IMR-90 (cell line): ENCODE results near the gene DMXL1. TPM values are rescaled to one million over a fixed set of nuclear protein-coding genes. Genes with fewer than 3 reads are reported as not detected.

Experiments used
- ATAC-seq: fragments of 200-7000 bp; cut with Tn5 transposase; 2 replicates; pipeline ENCODE4 v1.9.1; 2020; ENCODE audit warnings: low read depth, mild to moderate bottlenecking, moderate library complexity
- BruUV-seq: library from RNA; stranded (reverse); fragments of 400-500 nt; replicated peaks from 2 replicates; lab custom pipeline; 2021; lab: Mats Ljungman, UMichigan
- CTCF ChIA-PET: fragments of 300-600 bp; formaldehyde crosslinking; extraction: SDS; loops from one replicate; lab custom pipeline; 2021; ENCODE audit warnings: antibody characterized with exemption; lab: Yijun Ruan, JAX
- POLR2A ChIA-PET: fragments of 300-600 bp; sonication (Branson Sonifier 250); formaldehyde crosslinking; loops from one replicate; lab custom pipeline; 2022; ENCODE audit warnings: antibody characterized with exemption; ENCODE audit not compliant: unreplicated experiment; lab: Charles Lee
- DNase-seq: peaks from one replicate; pipeline ENCODE4 v3.0.0; 2013
- H2AFZ ChIP-seq: replicated peaks from 2 replicates; pipeline ENCODE3; 2013; ENCODE audit warnings: low read length, mild to moderate bottlenecking; ENCODE audit not compliant: poor library complexity
- H2AK5ac ChIP-seq: 2 replicates; pipeline ENCODE4 v1.6.1; 2013; ENCODE audit warnings: low read depth, low read length, inconsistent platforms
- H2AK9ac ChIP-seq: replicated peaks from 2 replicates; pipeline ENCODE3; 2013; ENCODE audit warnings: mild to moderate bottlenecking, low read depth, low read length, moderate library complexity; ENCODE audit not compliant: poor library complexity
- H2BK120ac ChIP-seq: 2 replicates; pipeline ENCODE4 v1.6.1; 2013; ENCODE audit warnings: low read depth, low read length, inconsistent platforms
- H2BK15ac ChIP-seq: 3 replicates; pipeline ENCODE4 v1.6.1; 2013; ENCODE audit warnings: low read depth, low read length, inconsistent platforms
- H2BK20ac ChIP-seq: 2 replicates; pipeline ENCODE4 v1.6.1; 2013; ENCODE audit warnings: low read depth, mild to moderate bottlenecking, inconsistent platforms, low read length, moderate library complexity
- H2BK5ac ChIP-seq: 2 replicates; pipeline ENCODE4 v1.6.1; 2013; ENCODE audit warnings: mild to moderate bottlenecking, low read depth, low read length, inconsistent platforms; ENCODE audit not compliant: poor library complexity, severe bottlenecking
- H3K14ac ChIP-seq: replicated peaks from 2 replicates; pipeline ENCODE4 v1.6.1; 2013; ENCODE audit warnings: low read depth, low read length, inconsistent platforms
- H3K18ac ChIP-seq: 2 replicates; pipeline ENCODE4 v1.6.1; 2013; ENCODE audit warnings: low read depth, low read length, control low read depth
- H3K23ac ChIP-seq: 2 replicates; pipeline ENCODE4 v1.6.1; 2013; ENCODE audit warnings: low read depth, low read length, inconsistent platforms
- H3K27ac ChIP-seq: 2 replicates; pipeline ENCODE4 v1.5.1; 2013; ENCODE audit warnings: mild to moderate bottlenecking, control low read depth, low read length; ENCODE audit not compliant: insufficient read depth
- H3K27me3 ChIP-seq: 2 replicates; pipeline ENCODE4 v1.6.1; 2013; ENCODE audit warnings: low read length; ENCODE audit not compliant: control insufficient read depth, insufficient read depth
- H3K36me3 ChIP-seq: 2 replicates; pipeline ENCODE4 v1.6.1; 2013; ENCODE audit warnings: low read length, mixed read lengths; ENCODE audit not compliant: control insufficient read depth, insufficient read depth
- H3K4ac ChIP-seq: 2 replicates; pipeline ENCODE4 v1.6.1; 2013; ENCODE audit warnings: low read depth, low read length, inconsistent platforms
- H3K4me1 ChIP-seq: 2 replicates; pipeline ENCODE4 v1.6.1; 2013; ENCODE audit warnings: low read length, mixed read lengths; ENCODE audit not compliant: control insufficient read depth, insufficient read depth
- H3K4me2 ChIP-seq: 2 replicates; pipeline ENCODE4 v1.6.1; 2013; ENCODE audit warnings: low read depth, mild to moderate bottlenecking, control low read depth, low read length, moderate library complexity
- H3K4me3 ChIP-seq: 2 replicates; pipeline ENCODE4 v1.5.1; 2013; ENCODE audit warnings: low read depth, mild to moderate bottlenecking, control low read depth, low read length, moderate library complexity; ENCODE audit not compliant: insufficient read depth
- H3K56ac ChIP-seq: 2 replicates; pipeline ENCODE4 v1.6.1; 2013; ENCODE audit warnings: low read length, inconsistent platforms; ENCODE audit not compliant: insufficient read depth; ENCODE audit errors: extremely low read depth
- H3K79me1 ChIP-seq, 2 experiments: 2 replicates each; pipeline ENCODE4 v1.6.1; 2013; ENCODE audit warnings: low read length in 2 of 2, inconsistent platforms in 1 of 2, low read depth in 1 of 2
- H3K9ac ChIP-seq: 2 replicates; pipeline ENCODE4 v1.6.1; 2013; ENCODE audit warnings: low read depth, low read length, control low read depth
- H3K9me1 ChIP-seq: 2 replicates; pipeline ENCODE4 v1.6.1; 2013; ENCODE audit warnings: low read length, inconsistent platforms; ENCODE audit not compliant: insufficient read depth
- H3K9me3 ChIP-seq: 2 replicates; pipeline ENCODE4 v1.6.1; 2013; ENCODE audit warnings: low read length; ENCODE audit not compliant: control insufficient read depth, insufficient read depth
- H4K20me1 ChIP-seq: 2 replicates; pipeline ENCODE4 v1.6.1; 2013; ENCODE audit warnings: low read length, inconsistent platforms; ENCODE audit not compliant: insufficient read depth
- H4K5ac ChIP-seq: 2 replicates; pipeline ENCODE4 v1.6.1; 2013; ENCODE audit warnings: mild to moderate bottlenecking, low read depth, low read length, control low read depth
- H4K8ac ChIP-seq, 2 experiments: 2 replicates each; pipeline ENCODE4 v1.6.1; 2013; ENCODE audit warnings: low read depth in 2 of 2, low read length in 2 of 2, control low read depth in 1 of 2, inconsistent platforms in 1 of 2
- H4K91ac ChIP-seq: 2 replicates; pipeline ENCODE4 v1.6.1; 2013; ENCODE audit warnings: low read depth, low read length, inconsistent platforms; ENCODE audit not compliant: insufficient read depth
- BHLHE40 ChIP-seq: fragments of 150-350 bp; IDR thresholded peaks from 2 replicates; pipeline ENCODE4 v1.6.1; 2016; ENCODE audit warnings: mild to moderate bottlenecking, low read depth, low read length
- CEBPB ChIP-seq: IDR thresholded peaks from 2 replicates; pipeline ENCODE4 v1.6.1; 2012; ENCODE audit warnings: low read depth, low read length, improper control_type of control experiment
- CHD1 ChIP-seq: IDR thresholded peaks from 2 replicates; pipeline ENCODE4 v1.6.1; 2012; ENCODE audit warnings: low read depth, low read length, improper control_type of control experiment
- ELK1 ChIP-seq: fragments of 150-350 bp; IDR thresholded peaks from 2 replicates; pipeline ENCODE4 v1.6.1; 2016; ENCODE audit warnings: low read depth, mild to moderate bottlenecking, low read length, moderate library complexity, borderline replicate concordance
- FOS ChIP-seq: fragments of 150-350 bp; IDR thresholded peaks from 2 replicates; pipeline ENCODE4 v1.6.1; 2016; ENCODE audit warnings: low read depth, low read length
- MAFK ChIP-seq: IDR thresholded peaks from 2 replicates; pipeline ENCODE4 v1.6.1; 2012; ENCODE audit warnings: low read depth, low read length, improper control_type of control experiment
- MAZ ChIP-seq: IDR thresholded peaks from 2 replicates; pipeline ENCODE4 v1.6.1; 2012; ENCODE audit warnings: low read depth, mild to moderate bottlenecking, low read length, improper control_type of control experiment, moderate library complexity, borderline replicate concordance
- MXI1 ChIP-seq: IDR thresholded peaks from 2 replicates; pipeline ENCODE4 v1.6.1; 2012; ENCODE audit warnings: low read depth, mild to moderate bottlenecking, low read length, moderate library complexity, borderline replicate concordance
- NFE2L2 ChIP-seq: fragments of 150-350 bp; IDR thresholded peaks from 2 replicates; pipeline ENCODE4 v1.6.1; 2016; ENCODE audit warnings: low read depth, mild to moderate bottlenecking, low read length
- POLR2A ChIP-seq: IDR thresholded peaks from 2 replicates; pipeline ENCODE4 v1.6.1; 2012; ENCODE audit warnings: mild to moderate bottlenecking, low read depth, low read length
- RAD21 ChIP-seq: IDR thresholded peaks from 2 replicates; pipeline ENCODE4 v1.6.1; 2012; ENCODE audit warnings: low read length, improper control_type of control experiment
- RCOR1 ChIP-seq: IDR thresholded peaks from 2 replicates; pipeline ENCODE4 v1.6.1; 2012; ENCODE audit warnings: mild to moderate bottlenecking, low read length, improper control_type of control experiment; ENCODE audit not compliant: insufficient replicate concordance
- RFX5 ChIP-seq: IDR thresholded peaks from 2 replicates; pipeline ENCODE4 v1.8.0; 2012; ENCODE audit warnings: low read depth, mild to moderate bottlenecking, low read length, moderate library complexity
- SMC3 ChIP-seq: fragments of 150-350 bp; IDR thresholded peaks from 2 replicates; pipeline ENCODE4 v1.6.1; 2016; ENCODE audit warnings: low read depth, mild to moderate bottlenecking, antibody characterized with exemption, low read length, moderate library complexity
- USF2 ChIP-seq: fragments of 150-350 bp; IDR thresholded peaks from 2 replicates; pipeline ENCODE4 v1.6.1; 2017; ENCODE audit warnings: mild to moderate bottlenecking, antibody characterized with exemption, low read length, low read depth
- WGBS, 2 experiments: methylation state at CpG; one replicate each; pipeline versions ENCODE4 v1.1.5 to v1.1.7; 2013; ENCODE audit warnings: missing lambda C conversion rate in 2 of 2; ENCODE audit not compliant: insufficient read length in 1 of 2; ENCODE audit errors: extremely low coverage in 2 of 2; 5-methylcytosine and 5-hydroxymethylcytosine counted together
- dilution Hi-C: fragments of 300-500 bp; cut with HindIII; formaldehyde crosslinking; loops from one replicate; pipeline ENCODE4 v1.14.3; 2018; ENCODE audit warnings: low sequenced_read_pairs; ENCODE audit not compliant: unreplicated experiment
- in situ Hi-C: fragments of 300-500 bp; cut with MboI; formaldehyde crosslinking; loops from 3 replicates; pipeline ENCODE4 v1.14.3; 2019; ENCODE audit warnings: low sequenced_read_pairs, inconsistent platforms, mixed read lengths
- intact Hi-C: fragments of 100-400 bp; cut with micrococcal nuclease; formaldehyde crosslinking; loops from 2 replicates; pipeline ENCODE4 v1.10.0; 2022
- polyA plus RNA-seq, 3 experiments: library from polyadenylated mRNA; depleted of rRNA; stranded (reverse); fragments of >200 nt; gene quantifications; 2 replicates each; pipeline ENCODE4 v1.2.3, GENCODE V29; 2012; ENCODE audit warnings: low replicate concordance in 1 of 3
- total RNA-seq: library from RNA; depleted of rRNA; stranded (reverse); fragments of >200 nt; gene quantifications from 2 replicates; pipeline ENCODE4 v1.2.3, GENCODE V29; 2012
- TF ChIP-seq, protein P1 (sequence below): conservative IDR thresholded peaks from 2 replicates; pipeline ENCODE4 v1.5.1; 2012; ENCODE audit warnings: mild to moderate bottlenecking, low read depth, low read length, improper control_type of control experiment

Gene DMXL1
- total and polyA plus RNA-seq, 2 of the 4 experiments (the other 2 are of a cell fraction): 8.1 to 21.5 TPM

DNA sequence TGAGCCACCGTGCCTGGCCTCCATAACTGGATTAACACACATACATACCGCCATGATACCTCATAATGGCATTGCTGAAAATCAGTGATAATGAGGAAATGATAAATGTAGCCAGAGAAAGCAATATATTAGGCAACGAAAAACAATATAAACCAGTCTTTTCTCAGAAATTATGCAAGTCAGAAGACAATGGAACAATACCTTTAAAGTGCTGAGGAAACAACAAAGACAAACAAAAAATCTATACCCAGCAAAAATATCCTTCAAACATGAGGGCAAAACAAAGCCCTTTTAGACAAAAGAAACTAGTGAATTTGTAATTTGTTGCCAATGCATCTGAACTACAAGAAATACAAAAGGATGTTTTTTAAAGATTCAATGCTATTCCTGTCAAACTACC lies 186.7 kb downstream of the DMXL1 start:
- CTCF ChIA-PET: interaction anchor here (0.6 to 1.5 kb wide), 3 partner anchors 93 to 1463 kb away, joined by 3 to 7 read pairs (median 6); partner anchors contain the start of gene DTWD2
- H3K4ac ChIP-seq: no peak overlapping the region
- H4K20me1 ChIP-seq: no peaks in the 10 kb centered on the region
- no peak overlapping the region for H3K4me2 ChIP-seq
- no peak overlapping the region for H2AFZ ChIP-seq
- H3K4me3 ChIP-seq: no peak overlapping the region
- H3K23ac ChIP-seq: no peak overlapping the region
- no peak overlapping the region for H2AK5ac ChIP-seq
- H2BK15ac ChIP-seq: no peak overlapping the region
- intact Hi-C loops: no loop called here
- no peak for DNase-seq
- H3K36me3 ChIP-seq: no peaks in the 10 kb centered on the region
- no peaks in the 10 kb centered on the region for H3K4me1 ChIP-seq
- H2BK5ac ChIP-seq: no peak overlapping the region
- no peak overlapping the region for H3K27ac ChIP-seq
- no peak overlapping the region for H4K8ac ChIP-seq
- BruUV-seq: no TSS peak
- dilution Hi-C loops: no loop called here
- no peaks in the 10 kb centered on the region for H3K9me1 ChIP-seq
- H2AK9ac ChIP-seq: no peak overlapping the region
- POLR2A ChIA-PET: no interaction called here
- no peak overlapping the region for H3K9ac ChIP-seq
- H3K18ac ChIP-seq: no peak overlapping the region
- no peaks in the 10 kb centered on the region for H3K79me1 ChIP-seq
- in situ Hi-C loops: no loop called here
- H3K9me3 ChIP-seq: peaks cover 7% of the 10 kb centered on the region; the same call in 1 of the 2 replicates
- no peak overlapping the region for H4K91ac ChIP-seq
- H2BK120ac ChIP-seq: no peak overlapping the region
- ATAC-seq: no peak
- no CpG with 5 or more reads among the region's 3 CpGs for WGBS, 2 experiments
- no peak overlapping the region for H3K14ac ChIP-seq
- no peak overlapping the region for H3K56ac ChIP-seq
- no peaks in the 10 kb centered on the region for H3K27me3 ChIP-seq
- TF ChIP-seq ELK1 (no peak), POLR2A (no peak), CHD1 (no peak), RAD21 (no peak), RFX5 (no peak), MXI1 (no peak), SMC3 (no peak), RCOR1 (no peak), BHLHE40 (no peak), NFE2L2 (no peak), FOS (no peak), MAFK (no peak), CEBPB (no peak), MAZ (no peak), USF2 (no peak)
- TF ChIP-seq, protein P1, sequence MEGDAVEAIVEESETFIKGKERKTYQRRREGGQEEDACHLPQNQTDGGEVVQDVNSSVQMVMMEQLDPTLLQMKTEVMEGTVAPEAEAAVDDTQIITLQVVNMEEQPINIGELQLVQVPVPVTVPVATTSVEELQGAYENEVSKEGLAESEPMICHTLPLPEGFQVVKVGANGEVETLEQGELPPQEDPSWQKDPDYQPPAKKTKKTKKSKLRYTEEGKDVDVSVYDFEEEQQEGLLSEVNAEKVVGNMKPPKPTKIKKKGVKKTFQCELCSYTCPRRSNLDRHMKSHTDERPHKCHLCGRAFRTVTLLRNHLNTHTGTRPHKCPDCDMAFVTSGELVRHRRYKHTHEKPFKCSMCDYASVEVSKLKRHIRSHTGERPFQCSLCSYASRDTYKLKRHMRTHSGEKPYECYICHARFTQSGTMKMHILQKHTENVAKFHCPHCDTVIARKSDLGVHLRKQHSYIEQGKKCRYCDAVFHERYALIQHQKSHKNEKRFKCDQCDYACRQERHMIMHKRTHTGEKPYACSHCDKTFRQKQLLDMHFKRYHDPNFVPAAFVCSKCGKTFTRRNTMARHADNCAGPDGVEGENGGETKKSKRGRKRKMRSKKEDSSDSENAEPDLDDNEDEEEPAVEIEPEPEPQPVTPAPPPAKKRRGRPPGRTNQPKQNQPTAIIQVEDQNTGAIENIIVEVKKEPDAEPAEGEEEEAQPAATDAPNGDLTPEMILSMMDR: no peak
- no peak overlapping the region for H2BK20ac ChIP-seq
- no peak overlapping the region for H4K5ac ChIP-seq
